ENCODE measurements around the gene MAPT.

MAPT gene

GRCh38 chr17:45920083-45920482 is 25.7 kb downstream of the MAPT start:
- DNase-seq (ENCODE audit: low read depth) = no peak
- no peak for TF ChIP-seq MYC (IDR thresholded peaks at IDR 0.05; ENCODE audit: low read depth, low read length)
- TF ChIP-seq, protein P1, sequence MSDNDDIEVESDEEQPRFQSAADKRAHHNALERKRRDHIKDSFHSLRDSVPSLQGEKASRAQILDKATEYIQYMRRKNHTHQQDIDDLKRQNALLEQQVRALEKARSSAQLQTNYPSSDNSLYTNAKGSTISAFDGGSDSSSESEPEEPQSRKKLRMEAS (IDR thresholded peaks at IDR 0.05; ENCODE audit: low read depth, low read length) = no peak
- no peak for TF ChIP-seq POLR2A (IDR thresholded peaks at IDR 0.05; ENCODE audit: extremely low read depth, insufficient read length)
- TF ChIP-seq, protein P2, sequence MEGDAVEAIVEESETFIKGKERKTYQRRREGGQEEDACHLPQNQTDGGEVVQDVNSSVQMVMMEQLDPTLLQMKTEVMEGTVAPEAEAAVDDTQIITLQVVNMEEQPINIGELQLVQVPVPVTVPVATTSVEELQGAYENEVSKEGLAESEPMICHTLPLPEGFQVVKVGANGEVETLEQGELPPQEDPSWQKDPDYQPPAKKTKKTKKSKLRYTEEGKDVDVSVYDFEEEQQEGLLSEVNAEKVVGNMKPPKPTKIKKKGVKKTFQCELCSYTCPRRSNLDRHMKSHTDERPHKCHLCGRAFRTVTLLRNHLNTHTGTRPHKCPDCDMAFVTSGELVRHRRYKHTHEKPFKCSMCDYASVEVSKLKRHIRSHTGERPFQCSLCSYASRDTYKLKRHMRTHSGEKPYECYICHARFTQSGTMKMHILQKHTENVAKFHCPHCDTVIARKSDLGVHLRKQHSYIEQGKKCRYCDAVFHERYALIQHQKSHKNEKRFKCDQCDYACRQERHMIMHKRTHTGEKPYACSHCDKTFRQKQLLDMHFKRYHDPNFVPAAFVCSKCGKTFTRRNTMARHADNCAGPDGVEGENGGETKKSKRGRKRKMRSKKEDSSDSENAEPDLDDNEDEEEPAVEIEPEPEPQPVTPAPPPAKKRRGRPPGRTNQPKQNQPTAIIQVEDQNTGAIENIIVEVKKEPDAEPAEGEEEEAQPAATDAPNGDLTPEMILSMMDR (IDR thresholded peaks at IDR 0.05; ENCODE audit: low read depth, low read length) = no peak
- H3K4me3 ChIP-seq (ENCODE audit: low read depth, low read length) = no peak overlapping the region

DNA sequence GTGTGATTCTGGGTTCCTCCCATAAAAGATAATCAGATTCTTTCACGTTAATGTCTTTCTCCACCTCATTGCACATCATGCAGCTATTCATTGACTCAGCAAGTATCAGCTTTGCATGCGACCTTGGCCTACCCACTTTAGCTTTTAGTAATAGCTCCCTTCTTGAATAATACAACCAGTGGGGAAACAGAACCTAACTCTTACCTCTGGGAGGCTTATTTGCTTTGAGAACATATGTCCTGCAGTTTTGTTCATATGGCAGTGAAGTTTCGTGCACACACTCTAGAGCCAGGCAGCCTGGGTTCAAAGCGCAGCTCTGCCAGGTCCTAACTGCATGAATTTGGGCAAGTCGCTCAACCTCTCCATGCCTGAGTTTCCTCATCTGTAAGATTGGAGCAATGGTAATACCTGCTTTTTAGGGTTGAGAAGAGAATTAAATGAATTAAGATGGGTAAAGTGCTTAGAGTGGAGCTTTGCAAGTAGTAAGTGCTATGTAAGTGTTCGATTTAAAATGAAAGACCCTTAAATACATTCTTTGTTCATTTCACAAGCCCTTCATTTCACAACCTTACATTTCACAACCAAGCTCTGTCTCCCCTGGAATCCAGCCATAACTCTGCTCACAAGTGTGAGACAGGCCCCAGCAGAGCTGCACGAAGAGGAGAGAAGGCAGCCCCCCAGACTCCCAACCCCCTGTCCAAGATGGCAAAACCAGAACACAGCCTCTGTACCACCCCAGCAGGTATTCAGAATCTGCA is 29.3 kb downstream of the MAPT start:
- TF ChIP-seq, protein P1 (IDR thresholded peaks at IDR 0.05; ENCODE audit: low read depth, low read length) = peak; percentile 22; the same call in 1 of the 2 replicates
- TF ChIP-seq, protein P2 (IDR thresholded peaks at IDR 0.05; ENCODE audit: low read depth, low read length) = no peak
- DNase-seq (ENCODE audit: low read depth) = peak; percentile 73
- H3K4me3 ChIP-seq (ENCODE audit: low read depth, low read length) = no peak overlapping the region

- no peak for TF ChIP-seq POLR2A (IDR thresholded peaks at IDR 0.05; ENCODE audit: extremely low read depth, insufficient read length)
- TF ChIP-seq, protein P1 (IDR thresholded peaks at IDR 0.05; ENCODE audit: low read depth, low read length) = no peak
- TF ChIP-seq, protein P2 (IDR thresholded peaks at IDR 0.05; ENCODE audit: low read depth, low read length) = no peak
- no peak for TF ChIP-seq MYC (IDR thresholded peaks at IDR 0.05; ENCODE audit: low read depth, low read length)
- DNase-seq (ENCODE audit: low read depth) = no peak
- H3K4me3 ChIP-seq (ENCODE audit: low read depth, low read length) = no peak overlapping the region
Observed at GRCh38 chr17:45924332-45924820, 30.0 kb downstream of the MAPT start.

DNA sequence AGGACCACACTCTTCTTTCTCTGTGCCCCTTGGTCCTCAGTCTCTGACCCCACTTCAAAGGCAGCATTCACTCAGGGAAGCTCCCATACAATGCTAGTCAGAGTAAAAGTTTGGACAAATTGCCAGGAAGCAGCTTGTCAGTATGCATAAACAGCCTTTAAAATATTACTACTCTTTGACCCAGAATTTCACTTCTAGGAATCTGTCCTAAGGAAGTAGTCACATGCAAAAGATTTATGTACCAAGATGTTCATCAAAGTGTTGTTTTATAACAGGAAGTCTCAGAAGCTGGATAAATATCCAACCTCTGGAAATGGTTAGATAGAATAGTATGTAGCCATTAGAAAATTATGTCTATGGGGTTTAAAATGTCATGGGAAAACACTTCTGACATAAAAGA is 31.0 kb downstream of the MAPT start:
- DNase-seq (ENCODE audit: low read depth) = no peak
- TF ChIP-seq, protein P2 (IDR thresholded peaks at IDR 0.05; ENCODE audit: low read depth, low read length) = no peak
- TF ChIP-seq, protein P1 (IDR thresholded peaks at IDR 0.05; ENCODE audit: low read depth, low read length) = no peak
- TF ChIP-seq POLR2A (IDR thresholded peaks at IDR 0.05; ENCODE audit: extremely low read depth, insufficient read length) = no peak
- H3K4me3 ChIP-seq (ENCODE audit: low read depth, low read length) = no peak overlapping the region

DNA sequence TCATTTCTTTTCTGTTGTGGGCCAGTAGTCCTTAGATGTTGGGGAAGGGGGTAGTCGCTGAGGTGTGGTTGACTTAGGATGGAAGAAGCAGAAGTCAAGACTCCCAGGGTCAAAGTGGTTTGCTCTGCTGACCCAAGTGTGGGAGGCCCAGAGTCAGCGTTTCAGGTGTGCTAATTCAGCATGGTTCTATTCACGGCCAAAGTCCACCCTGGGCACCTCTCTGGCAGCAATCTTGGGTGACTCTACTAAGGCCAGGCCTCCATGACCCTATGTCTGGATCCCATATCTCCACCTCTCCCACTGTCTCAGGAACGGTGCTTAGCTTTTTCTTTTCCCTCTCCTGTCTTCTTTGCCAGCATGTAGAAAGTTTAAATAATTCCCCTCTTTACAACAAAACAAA is 32.9 kb downstream of the MAPT start:
- TF ChIP-seq POLR2A (IDR thresholded peaks at IDR 0.05; ENCODE audit: extremely low read depth, insufficient read length) (no peak), MYC (IDR thresholded peaks at IDR 0.05; ENCODE audit: low read depth, low read length) (no peak)
- TF ChIP-seq, protein P2 (IDR thresholded peaks at IDR 0.05; ENCODE audit: low read depth, low read length) = no peak
- TF ChIP-seq, protein P1 (IDR thresholded peaks at IDR 0.05; ENCODE audit: low read depth, low read length) = no peak
- no peak for DNase-seq (ENCODE audit: low read depth)
- no peak overlapping the region for H3K4me3 ChIP-seq (ENCODE audit: low read depth, low read length)

All from NB4 (cell line).